A549 (cell line): ENCODE measurements around the gene HOXB3.
"Not testable (repeated sequence)": the region's sequence is repeated elsewhere in the genome, so short reads cannot be mapped to it uniquely, and the experiment has no call there.

ENCODE experiments used
- CEBPB ChIP-seq, 2 experiments: fragments of >200 bp in 1 of 2; sonication (Bioruptor Twin) in 1 of 2; formaldehyde crosslinking in 1 of 2; IDR thresholded peaks; 2 replicates each; pipeline ENCODE4 v1.6.1; 2012 to 2016
- CTCF ChIP-seq: fragments of >200 bp; sonication (Bioruptor Twin); formaldehyde crosslinking; IDR thresholded peaks from 3 replicates; pipeline ENCODE4 v1.5.1; 2016
- E2F6 ChIP-seq: IDR thresholded peaks from 2 replicates; pipeline ENCODE4 v1.6.1; 2012; ENCODE audit warnings: low read depth, borderline replicate concordance
- EHF ChIP-seq: fragments of 250-450 bp; sonication (Bioruptor Pico); IDR thresholded peaks from 2 replicates; pipeline ENCODE4 v1.5.0; 2020; ENCODE audit warnings: mild to moderate bottlenecking
- POLR2A ChIP-seq: IDR thresholded peaks from 2 replicates; pipeline ENCODE4 v1.6.1; 2012; ENCODE audit warnings: mild to moderate bottlenecking, low read length
- TF ChIP-seq, protein P1 (sequence below): fragments of 250-450 bp; sonication (Bioruptor Pico); IDR thresholded peaks from 2 replicates; pipeline ENCODE4 v1.5.0; 2021; ENCODE audit warnings: mild to moderate bottlenecking, moderate library complexity, borderline replicate concordance

DNA sequence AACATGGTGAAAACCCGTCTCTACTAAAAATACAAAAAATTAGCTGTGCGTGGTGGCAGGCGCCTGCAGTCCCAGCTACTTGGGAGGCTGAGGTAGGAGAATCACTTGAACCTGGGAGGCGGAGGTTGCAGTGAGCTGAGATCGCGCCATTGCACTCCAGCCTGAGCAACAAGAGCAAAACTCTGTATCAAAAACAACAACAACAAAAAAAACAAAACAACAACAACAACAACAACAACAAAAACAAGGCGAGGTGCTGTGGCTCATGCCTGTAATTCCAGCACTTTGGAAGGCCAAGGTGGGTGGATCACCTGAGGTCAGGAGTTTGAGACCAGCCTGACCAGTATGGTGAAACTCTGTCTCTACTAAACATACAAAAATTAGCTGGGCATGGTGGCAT lies 80.3 kb downstream of the HOXB3 start:
- not testable (repeated sequence) for TF ChIP-seq CTCF; POLR2A; CEBPB (IDR thresholded peaks at IDR 0.05); EHF; E2F6
- TF ChIP-seq, protein P1, sequence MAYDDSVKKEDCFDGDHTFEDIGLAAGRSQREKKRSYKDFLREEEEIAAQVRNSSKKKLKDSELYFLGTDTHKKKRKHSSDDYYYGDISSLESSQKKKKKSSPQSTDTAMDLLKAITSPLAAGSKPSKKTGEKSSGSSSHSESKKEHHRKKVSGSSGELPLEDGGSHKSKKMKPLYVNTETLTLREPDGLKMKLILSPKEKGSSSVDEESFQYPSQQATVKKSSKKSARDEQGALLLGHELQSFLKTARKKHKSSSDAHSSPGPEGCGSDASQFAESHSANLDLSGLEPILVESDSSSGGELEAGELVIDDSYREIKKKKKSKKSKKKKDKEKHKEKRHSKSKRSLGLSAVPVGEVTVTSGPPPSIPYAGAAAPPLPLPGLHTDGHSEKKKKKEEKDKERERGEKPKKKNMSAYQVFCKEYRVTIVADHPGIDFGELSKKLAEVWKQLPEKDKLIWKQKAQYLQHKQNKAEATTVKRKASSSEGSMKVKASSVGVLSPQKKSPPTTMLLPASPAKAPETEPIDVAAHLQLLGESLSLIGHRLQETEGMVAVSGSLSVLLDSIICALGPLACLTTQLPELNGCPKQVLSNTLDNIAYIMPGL (CRISPR knock-in tag) = not testable (repeated sequence)
